K562 (cell line): ENCODE data around the gene HSD3B7. TPM values are rescaled to one million over a fixed set of nuclear protein-coding genes. Genes with fewer than 3 reads are reported as not detected.

ENCODE experiments used
- ATAC-seq: fragments of 200-7000 bp; cut with Tn5 transposase; 3 replicates; pipeline ENCODE4 v1.9.1; 2020; ENCODE audit warnings: moderate library complexity
- BruUV-seq: library from RNA; stranded (reverse); fragments of 400-500 nt; replicated peaks from 2 replicates; lab custom pipeline; 2021; lab: Mats Ljungman, UMichigan
- CTCF ChIA-PET: fragments of 300-600 bp; formaldehyde crosslinking; extraction: SDS; loops from one replicate; lab custom pipeline; 2021; ENCODE audit warnings: low intra/inter-chr PET ratio; lab: Yijun Ruan, JAX
- POLR2A ChIA-PET: fragments of 300-600, 350-650 bp; sonication (Branson Sonifier 250); formaldehyde crosslinking; extraction: SDS; loops from one replicate; lab custom pipeline; 2021; ENCODE audit warnings: antibody characterized with exemption, inconsistent platforms; lab: Yijun Ruan, JAX
- DNase-seq, 4 experiments: peaks; one replicate each; pipeline versions ENCODE4 v3.0.0 to v3.0.0-alpha.2; 2011 to 2018; ENCODE audit warnings: low spot score in 3 of 4, mixed read lengths in 3 of 4; ENCODE audit errors: extremely low read depth in 1 of 4
- FAIRE-seq: peaks from 2 replicates; lab custom pipeline; 2011; peaks lifted over from hg19 to GRCh38; lab: Jason Lieb, UNC
- H2AFZ ChIP-seq: 2 replicates; pipeline ENCODE4 v1.6.0; 2011; ENCODE audit warnings: low read depth, low read length, control low read depth, inconsistent platforms
- H3K27ac ChIP-seq: fragments of 200-600 bp; 3 replicates; pipeline ENCODE4 v1.8.0; 2011; ENCODE audit warnings: low read depth, mild to moderate bottlenecking, control low read depth, inconsistent platforms, low read length, moderate library complexity, mixed read lengths; ENCODE audit errors: extremely low read depth
- H3K27me3 ChIP-seq, 2 experiments: fragments of 300-600 bp in 1 of 2; 2 replicates in 1 of 2; 3 replicates in 1 of 2; pipeline versions ENCODE4 v1.6.0 to v1.8.0; 2011; ENCODE audit warnings: inconsistent platforms in 2 of 2, low read length in 2 of 2, mild to moderate bottlenecking in 1 of 2, mixed read lengths in 1 of 2, moderate library complexity in 1 of 2; ENCODE audit not compliant: control insufficient read depth in 2 of 2, insufficient read depth in 2 of 2
- H3K36me3 ChIP-seq: fragments of 300-600 bp; 3 replicates; pipeline ENCODE4 v1.8.0; 2011; ENCODE audit warnings: mild to moderate bottlenecking, low read length, inconsistent platforms; ENCODE audit not compliant: control insufficient read depth, insufficient read depth
- H3K4me1 ChIP-seq, 2 experiments: fragments of 200-600 bp in 1 of 2; replicated peaks in 1 of 2; 2 replicates in 1 of 2; 3 replicates in 1 of 2; pipeline versions ENCODE4 v1.5.1 to v1.8.0; 2011; ENCODE audit warnings: inconsistent platforms in 2 of 2, low read length in 2 of 2, mild to moderate bottlenecking in 1 of 2, mixed read lengths in 1 of 2, moderate library complexity in 1 of 2; ENCODE audit not compliant: control insufficient read depth in 2 of 2, insufficient read depth in 2 of 2
- H3K4me2 ChIP-seq: 2 replicates; pipeline ENCODE4 v1.6.1; 2011; ENCODE audit warnings: low read length, control low read depth, inconsistent platforms, mixed read lengths; ENCODE audit not compliant: insufficient read depth
- H3K4me3 ChIP-seq: fragments of 200-600 bp; sonication (generic), shearing (Covaris generic); 2 replicates; pipeline ENCODE4 v1.5.1; 2016; ENCODE audit warnings: control low read depth, inconsistent platforms
- H3K79me2 ChIP-seq: fragments of 200-600 bp; 3 replicates; pipeline ENCODE4 v1.8.0; 2011; ENCODE audit warnings: low read length, inconsistent platforms; ENCODE audit not compliant: control insufficient read depth, insufficient read depth
- H3K9ac ChIP-seq, 2 experiments: 2 replicates each; pipeline versions ENCODE4 v1.6.0 to v1.6.1; 2011; ENCODE audit warnings: low read depth in 2 of 2, low read length in 2 of 2, control low read depth in 1 of 2, inconsistent platforms in 1 of 2, mild to moderate bottlenecking in 1 of 2, mixed read lengths in 1 of 2; ENCODE audit not compliant: insufficient read depth in 1 of 2
- H3K9me1 ChIP-seq: one replicate; pipeline ENCODE4 v1.6.0; 2011; ENCODE audit warnings: inconsistent platforms, mild to moderate bottlenecking, low read length, moderate library complexity; ENCODE audit not compliant: control insufficient read depth, insufficient read depth
- H3K9me3 ChIP-seq: replicated peaks from 2 replicates; pipeline ENCODE4 v1.5.1; 2011; ENCODE audit warnings: low read depth, low read length, inconsistent platforms; ENCODE audit not compliant: control insufficient read depth, insufficient read depth
- H4K20me1 ChIP-seq: replicated peaks from 2 replicates; pipeline ENCODE4 v1.6.1; 2011; ENCODE audit warnings: low read length, inconsistent platforms, mixed read lengths; ENCODE audit not compliant: control insufficient read depth, insufficient read depth
- C11orf30 ChIP-seq: fragments of 450-650 bp; IDR thresholded peaks from 2 replicates; pipeline ENCODE4 v1.6.1; 2016; ENCODE audit warnings: low read depth, mild to moderate bottlenecking
- ETV5 ChIP-seq: sonication (generic); formaldehyde crosslinking; IDR thresholded peaks from 2 replicates; pipeline ENCODE4 v1.4.0; 2020; ENCODE audit warnings: low read depth, mild to moderate bottlenecking, missing genetic modification reagents
- KDM2B ChIP-seq: fragments of 250-450 bp; sonication (Bioruptor Pico); IDR thresholded peaks from 2 replicates; pipeline ENCODE4 v1.8.0; 2021; ENCODE audit warnings: mild to moderate bottlenecking, moderate library complexity
- NR1H2 ChIP-seq: sonication (generic); formaldehyde crosslinking; IDR thresholded peaks from 2 replicates; pipeline ENCODE4 v1.4.0; 2020; ENCODE audit warnings: mild to moderate bottlenecking, missing genetic modification reagents
- SRSF3 ChIP-seq: fragments of 200-400 bp; formaldehyde crosslinking; IDR thresholded peaks from 2 replicates; pipeline ENCODE4 v1.6.1; 2016; ENCODE audit warnings: mild to moderate bottlenecking, low read length, moderate library complexity; ENCODE audit not compliant: insufficient read depth
- ZNF436 ChIP-seq: fragments of 250-450, 450-650 bp; sonication (Bioruptor Pico); formaldehyde crosslinking; IDR thresholded peaks from 2 replicates; pipeline ENCODE4 v1.7.0; 2020; ENCODE audit warnings: mild to moderate bottlenecking
- WGBS: fragments of 100-300 bp; shearing (Covaris generic); methylation state at CpG from one replicate; pipeline ENCODE4 v1.1.6; 2016; ENCODE audit warnings: low coverage, mixed read lengths; ENCODE audit not compliant: insufficient coverage; ENCODE audit errors: missing lambda C conversion rate; 5-methylcytosine and 5-hydroxymethylcytosine counted together
- in situ Hi-C: fragments of 300-500 bp; cut with MboI; formaldehyde crosslinking; loops from 4 replicates; pipeline ENCODE4 v1.15.0; 2018; ENCODE audit warnings: inconsistent platforms, mixed read lengths
- intact Hi-C: fragments of 100-400 bp; cut with micrococcal nuclease; formaldehyde crosslinking; loops from 2 replicates; pipeline ENCODE4 v1.14.2; 2022
- polyA plus RNA-seq, 8 experiments: library from polyadenylated mRNA; depleted of rRNA in 4 of 8; stranded (reverse) in 5 of 8; unstranded in 3 of 8; fragments of >200 nt; fragmentation: Nextera tagmentation in 2 of 8; fragmentation: Illumina TruSeq in 1 of 8; extraction: Ambion mirVana in 2 of 8; extraction: Trizol in 1 of 8; gene quantifications; 2 replicates each; pipeline versions ENCODE4 v1.2.1 to v1.2.3, GENCODE V29; 2011 to 2014; ENCODE audit warnings: inconsistent platforms in 1 of 8, missing spikeins in 1 of 8
- total RNA-seq, 7 experiments: library from RNA; depleted of rRNA in 6 of 7; stranded (reverse); fragments of >200 nt in 6 of 7; fragmentation: Illumina TruSeq in 2 of 7; extraction: Trizol in 2 of 7; gene quantifications; 2 replicates each; pipeline versions ENCODE4 v1.2.1 to v1.2.3, GENCODE V29; 2011 to 2021; ENCODE audit warnings: low replicate concordance in 1 of 7
- TF ChIP-seq, protein P1 (sequence below): fragments of 250-450 bp; sonication (Bioruptor Pico); IDR thresholded peaks from 2 replicates; pipeline ENCODE4 v1.5.0; 2020; ENCODE audit warnings: mild to moderate bottlenecking, borderline replicate concordance
- TF ChIP-seq, protein P2 (sequence below): fragments of 450-650 bp; formaldehyde crosslinking; IDR thresholded peaks from 2 replicates; pipeline ENCODE4 v1.4.0; 2020; ENCODE audit warnings: mild to moderate bottlenecking, moderate library complexity
- TF ChIP-seq, protein P3 (sequence below): fragments of 250-450 bp; sonication (Bioruptor Pico); IDR thresholded peaks from 2 replicates; pipeline ENCODE4 v1.8.0; 2021; ENCODE audit warnings: mild to moderate bottlenecking, moderate library complexity

HSD3B7 gene
- total and polyA plus RNA-seq, 9 of the 15 experiments (the other 6 are each of a cell fraction or from before 2014, with no cell fraction given) = 5.4 to 49.1 (median 23.0) TPM

DNA sequence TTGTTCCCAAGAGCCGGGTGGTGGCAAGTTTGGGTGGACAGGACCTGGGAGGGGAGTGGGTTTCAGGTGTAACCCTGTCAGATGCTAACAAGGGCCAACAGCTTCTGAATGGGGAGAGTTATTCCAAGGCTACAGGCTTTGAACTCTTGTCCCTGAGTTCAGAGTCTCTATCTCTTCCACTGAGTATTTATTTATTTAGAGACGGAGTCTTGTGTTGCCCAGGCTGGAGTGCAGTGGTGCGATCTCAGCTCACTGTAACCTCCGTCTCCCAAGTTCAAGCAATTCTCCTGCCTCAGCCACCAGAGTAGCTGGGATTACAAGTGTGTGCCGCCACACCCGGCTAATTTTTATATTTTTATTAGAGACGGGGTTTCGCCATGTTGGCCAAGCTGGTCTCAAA lies 30.0 kb upstream of the HSD3B7 start:
- DNase-seq (no peak), ATAC-seq (no peak), FAIRE-seq (no peak)
- in situ Hi-C loops = loop anchor here (10.0 to 25.0 kb wide), 2 partner anchors 740 to 907 kb away; partner anchors contain the start of gene ZNF267
- POLR2A ChIA-PET = interaction anchor here (0.6 to 3.8 kb wide), 7 partner anchors 9 to 927 kb away, joined by 3 to 11 read pairs (median 4); partner anchors contain the start of genes FUS, ZNF646 and ZNF668
- Histone ChIP-seq H3K27me3 (no peaks in the 10 kb centered on the region), H3K36me3 (peaks cover 30% of the 10 kb centered on the region), H3K9ac (no peak overlapping the region), H3K4me2 (no peak overlapping the region), H3K4me1 (peaks cover 45 to 47% of the 10 kb centered on the region in 2 experiments), H3K9me1 (peaks cover 8% of the 10 kb centered on the region), H3K4me3 (no peak overlapping the region), H3K9me3 (no peaks in the 10 kb centered on the region), H4K20me1 (peaks cover 6% of the 10 kb centered on the region), H3K79me2 (peaks cover 46% of the 10 kb centered on the region), H2AFZ (no peak overlapping the region), H3K27ac (peak overlapping the region; percentile 25; the same call in 1 of the 3 replicates)
- WGBS = 92% methylated on average over 8 of the region's 8 CpGs
- no TSS peak for BruUV-seq
- TF ChIP-seq SRSF3 (no peak), ZNF436 (CRISPR knock-in tag) (no peak), ETV5 (no peak), NR1H2 (CRISPR knock-in tag) (no peak), C11orf30 (no peak), KDM2B (no peak)
- TF ChIP-seq, protein P1, sequence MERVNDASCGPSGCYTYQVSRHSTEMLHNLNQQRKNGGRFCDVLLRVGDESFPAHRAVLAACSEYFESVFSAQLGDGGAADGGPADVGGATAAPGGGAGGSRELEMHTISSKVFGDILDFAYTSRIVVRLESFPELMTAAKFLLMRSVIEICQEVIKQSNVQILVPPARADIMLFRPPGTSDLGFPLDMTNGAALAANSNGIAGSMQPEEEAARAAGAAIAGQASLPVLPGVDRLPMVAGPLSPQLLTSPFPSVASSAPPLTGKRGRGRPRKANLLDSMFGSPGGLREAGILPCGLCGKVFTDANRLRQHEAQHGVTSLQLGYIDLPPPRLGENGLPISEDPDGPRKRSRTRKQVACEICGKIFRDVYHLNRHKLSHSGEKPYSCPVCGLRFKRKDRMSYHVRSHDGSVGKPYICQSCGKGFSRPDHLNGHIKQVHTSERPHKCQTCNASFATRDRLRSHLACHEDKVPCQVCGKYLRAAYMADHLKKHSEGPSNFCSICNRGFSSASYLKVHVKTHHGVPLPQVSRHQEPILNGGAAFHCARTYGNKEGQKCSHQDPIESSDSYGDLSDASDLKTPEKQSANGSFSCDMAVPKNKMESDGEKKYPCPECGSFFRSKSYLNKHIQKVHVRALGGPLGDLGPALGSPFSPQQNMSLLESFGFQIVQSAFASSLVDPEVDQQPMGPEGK = no peak
- TF ChIP-seq, protein P2, sequence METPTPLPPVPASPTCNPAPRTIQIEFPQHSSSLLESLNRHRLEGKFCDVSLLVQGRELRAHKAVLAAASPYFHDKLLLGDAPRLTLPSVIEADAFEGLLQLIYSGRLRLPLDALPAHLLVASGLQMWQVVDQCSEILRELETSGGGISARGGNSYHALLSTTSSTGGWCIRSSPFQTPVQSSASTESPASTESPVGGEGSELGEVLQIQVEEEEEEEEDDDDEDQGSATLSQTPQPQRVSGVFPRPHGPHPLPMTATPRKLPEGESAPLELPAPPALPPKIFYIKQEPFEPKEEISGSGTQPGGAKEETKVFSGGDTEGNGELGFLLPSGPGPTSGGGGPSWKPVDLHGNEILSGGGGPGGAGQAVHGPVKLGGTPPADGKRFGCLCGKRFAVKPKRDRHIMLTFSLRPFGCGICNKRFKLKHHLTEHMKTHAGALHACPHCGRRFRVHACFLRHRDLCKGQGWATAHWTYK = no peak
- TF ChIP-seq, protein P3, sequence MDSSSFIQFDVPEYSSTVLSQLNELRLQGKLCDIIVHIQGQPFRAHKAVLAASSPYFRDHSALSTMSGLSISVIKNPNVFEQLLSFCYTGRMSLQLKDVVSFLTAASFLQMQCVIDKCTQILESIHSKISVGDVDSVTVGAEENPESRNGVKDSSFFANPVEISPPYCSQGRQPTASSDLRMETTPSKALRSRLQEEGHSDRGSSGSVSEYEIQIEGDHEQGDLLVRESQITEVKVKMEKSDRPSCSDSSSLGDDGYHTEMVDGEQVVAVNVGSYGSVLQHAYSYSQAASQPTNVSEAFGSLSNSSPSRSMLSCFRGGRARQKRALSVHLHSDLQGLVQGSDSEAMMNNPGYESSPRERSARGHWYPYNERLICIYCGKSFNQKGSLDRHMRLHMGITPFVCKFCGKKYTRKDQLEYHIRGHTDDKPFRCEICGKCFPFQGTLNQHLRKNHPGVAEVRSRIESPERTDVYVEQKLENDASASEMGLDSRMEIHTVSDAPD (CRISPR knock-in tag) = no peak
- CTCF ChIA-PET = no interaction called here
- intact Hi-C loops = loop anchor here (10.0 kb wide), 2 partner anchors 140 to 500 kb away; partner anchors contain the start of genes ARMC5 and VKORC1
